ENCODE results near the gene RPRM.

RPRM gene

GRCh38 chr2:153477636-153478288 lies 800 bp downstream of the RPRM start:
- TF ChIP-seq, protein P1, sequence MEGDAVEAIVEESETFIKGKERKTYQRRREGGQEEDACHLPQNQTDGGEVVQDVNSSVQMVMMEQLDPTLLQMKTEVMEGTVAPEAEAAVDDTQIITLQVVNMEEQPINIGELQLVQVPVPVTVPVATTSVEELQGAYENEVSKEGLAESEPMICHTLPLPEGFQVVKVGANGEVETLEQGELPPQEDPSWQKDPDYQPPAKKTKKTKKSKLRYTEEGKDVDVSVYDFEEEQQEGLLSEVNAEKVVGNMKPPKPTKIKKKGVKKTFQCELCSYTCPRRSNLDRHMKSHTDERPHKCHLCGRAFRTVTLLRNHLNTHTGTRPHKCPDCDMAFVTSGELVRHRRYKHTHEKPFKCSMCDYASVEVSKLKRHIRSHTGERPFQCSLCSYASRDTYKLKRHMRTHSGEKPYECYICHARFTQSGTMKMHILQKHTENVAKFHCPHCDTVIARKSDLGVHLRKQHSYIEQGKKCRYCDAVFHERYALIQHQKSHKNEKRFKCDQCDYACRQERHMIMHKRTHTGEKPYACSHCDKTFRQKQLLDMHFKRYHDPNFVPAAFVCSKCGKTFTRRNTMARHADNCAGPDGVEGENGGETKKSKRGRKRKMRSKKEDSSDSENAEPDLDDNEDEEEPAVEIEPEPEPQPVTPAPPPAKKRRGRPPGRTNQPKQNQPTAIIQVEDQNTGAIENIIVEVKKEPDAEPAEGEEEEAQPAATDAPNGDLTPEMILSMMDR (IDR thresholded peaks at IDR 0.05; ENCODE audit: low read depth, low read length) = no peak
- H3K4me3 ChIP-seq (ENCODE audit: low read depth, low read length) = peak overlapping the region; percentile 46
- H3K27me3 ChIP-seq (ENCODE audit: insufficient read depth, low read depth, severe bottlenecking) = peaks cover 43% of the 10 kb centered on the region
- no peak overlapping the region for H3K27ac ChIP-seq
- no peaks in the 10 kb centered on the region for H3K36me3 ChIP-seq
- no peaks in the 10 kb centered on the region for H3K9me3 ChIP-seq (ENCODE audit: severe bottlenecking)
- DNase-seq = no peak

DNA sequence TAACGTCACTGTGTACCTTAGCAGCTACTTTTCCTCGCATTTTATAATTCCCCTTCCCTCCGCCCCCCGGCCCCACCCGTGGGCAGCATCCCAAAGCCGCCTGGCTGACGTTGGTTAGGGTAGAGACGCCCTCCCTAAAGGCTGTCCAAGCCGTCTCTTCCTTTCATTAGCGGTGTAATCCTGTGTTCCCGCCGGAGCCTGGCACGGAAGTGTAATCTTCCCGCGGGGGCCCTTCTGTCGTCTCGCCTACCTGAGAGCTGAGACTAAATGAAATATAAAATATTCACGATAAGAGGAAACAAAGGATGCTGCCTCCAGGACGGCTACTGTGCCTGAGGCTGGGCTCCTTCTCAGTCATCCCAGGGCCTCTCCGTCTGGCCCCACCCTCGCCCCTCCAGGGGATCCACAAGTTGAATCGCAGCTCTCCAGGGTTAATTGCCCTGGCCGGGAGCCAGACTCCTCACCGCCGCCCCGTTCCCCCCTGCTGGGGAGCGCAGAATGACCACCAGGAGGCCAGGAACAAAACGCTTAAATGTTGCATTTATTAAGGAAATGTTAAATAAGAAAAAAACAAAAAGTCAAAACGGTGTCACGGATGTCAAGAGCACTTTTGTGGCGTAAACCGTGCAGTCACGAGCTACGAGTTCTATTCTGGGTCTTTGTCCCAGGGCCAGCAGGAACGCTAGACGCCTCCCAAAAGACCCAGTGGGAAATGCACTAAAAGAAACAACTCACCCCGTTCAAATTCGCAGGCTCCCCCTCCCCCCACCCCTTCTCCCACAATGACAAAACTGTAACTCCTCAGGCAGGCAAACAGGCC lies 1.5 kb downstream of the RPRM start:
- Histone ChIP-seq H3K9me3 (ENCODE audit: severe bottlenecking) (no peaks in the 10 kb centered on the region), H3K27me3 (ENCODE audit: insufficient read depth, low read depth, severe bottlenecking) (peaks cover 43% of the 10 kb centered on the region), H3K36me3 (no peaks in the 10 kb centered on the region), H3K27ac (no peak overlapping the region), H3K4me3 (ENCODE audit: low read depth, low read length) (peak overlapping the region; percentile 46)
- DNase-seq = peak; percentile 36
- TF ChIP-seq, protein P1 (IDR thresholded peaks at IDR 0.05; ENCODE audit: low read depth, low read length) = no peak

DNA sequence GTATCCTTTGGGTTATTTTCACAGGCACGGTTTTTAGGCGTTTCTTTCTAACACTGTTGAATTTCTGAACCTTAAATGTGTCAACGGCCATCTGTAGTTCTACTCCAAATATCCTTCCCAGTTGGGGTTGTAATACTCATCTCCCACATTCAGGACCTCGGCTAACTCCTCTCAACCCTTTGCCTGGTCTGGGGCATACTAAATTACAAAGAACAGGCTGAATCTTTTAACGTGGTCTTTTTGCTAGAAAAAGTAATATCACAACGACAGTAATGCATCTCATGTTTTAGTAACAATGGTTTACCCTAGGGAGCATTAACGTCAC lies 2.1 kb downstream of the RPRM start:
- no peak for DNase-seq
- no peaks in the 10 kb centered on the region for H3K9me3 ChIP-seq (ENCODE audit: severe bottlenecking)
- H3K4me3 ChIP-seq (ENCODE audit: low read depth, low read length) = peak overlapping the region; percentile 46; the same call in 1 of the 2 replicates
- no peak overlapping the region for H3K27ac ChIP-seq
- TF ChIP-seq, protein P1 (IDR thresholded peaks at IDR 0.05; ENCODE audit: low read depth, low read length) = no peak
- H3K27me3 ChIP-seq (ENCODE audit: insufficient read depth, low read depth, severe bottlenecking) = peaks cover 43% of the 10 kb centered on the region
- H3K36me3 ChIP-seq = no peaks in the 10 kb centered on the region

DNA sequence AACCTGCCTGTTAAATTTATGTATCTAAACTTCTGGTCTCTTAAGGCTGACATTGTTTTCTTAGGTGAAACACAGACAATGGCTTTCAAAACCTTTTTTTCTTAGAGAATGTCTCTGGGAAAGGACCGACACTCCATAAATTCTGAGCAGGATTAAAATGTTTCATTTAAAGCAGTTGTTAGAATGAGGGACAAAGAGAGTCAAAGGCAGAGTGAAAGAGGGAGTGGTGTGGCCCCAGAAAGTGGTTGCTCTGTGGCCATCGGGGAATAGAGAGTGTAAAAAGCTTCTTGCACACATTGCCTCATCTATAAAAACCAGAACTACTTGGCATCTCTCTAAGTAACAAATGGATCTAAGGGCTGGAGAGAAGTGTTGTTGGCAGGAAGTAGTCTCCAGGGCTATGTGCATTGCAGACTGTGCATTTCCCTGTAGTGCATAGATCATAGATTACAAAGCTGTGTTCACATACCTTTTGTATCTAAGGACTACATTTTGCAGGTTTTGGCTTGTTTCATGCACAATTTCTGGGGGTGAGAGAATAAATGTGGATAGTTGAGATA lies 3.6 kb downstream of the RPRM start:
- Histone ChIP-seq H3K27me3 (ENCODE audit: insufficient read depth, low read depth, severe bottlenecking) (peaks cover 43% of the 10 kb centered on the region), H3K4me3 (ENCODE audit: low read depth, low read length) (no peak overlapping the region), H3K36me3 (no peaks in the 10 kb centered on the region), H3K27ac (0 out of 2 replicates have a peak overlapping the region, but pooled peaks have one; percentile 8), H3K9me3 (ENCODE audit: severe bottlenecking) (no peaks in the 10 kb centered on the region)
- DNase-seq = no peak
- TF ChIP-seq, protein P1 (IDR thresholded peaks at IDR 0.05; ENCODE audit: low read depth, low read length) = no peak

DNA sequence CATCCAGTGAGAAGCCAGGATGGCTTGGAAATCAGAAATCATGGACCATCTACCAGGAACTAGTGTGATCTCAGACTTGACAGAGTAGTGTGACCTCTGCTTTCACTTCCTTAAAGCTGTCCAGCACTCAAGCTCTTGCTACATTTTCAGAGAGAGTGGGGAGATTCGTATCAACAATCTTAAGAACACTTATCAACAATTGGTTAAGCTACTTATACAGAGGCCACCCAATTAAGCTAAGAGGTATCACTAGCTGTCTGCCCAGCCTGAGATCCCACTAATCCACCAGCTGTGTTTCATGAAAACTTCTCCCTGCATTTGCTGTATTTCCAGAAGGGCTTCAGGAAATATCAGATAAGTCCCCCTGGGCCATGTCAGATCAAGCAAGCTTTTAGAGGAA lies 4.2 kb downstream of the RPRM start:
- Histone ChIP-seq H3K9me3 (ENCODE audit: severe bottlenecking) (no peaks in the 10 kb centered on the region), H3K27me3 (ENCODE audit: insufficient read depth, low read depth, severe bottlenecking) (peaks cover 43% of the 10 kb centered on the region), H3K4me3 (ENCODE audit: low read depth, low read length) (no peak overlapping the region), H3K27ac (no peak overlapping the region), H3K36me3 (no peaks in the 10 kb centered on the region)
- TF ChIP-seq, protein P1 (IDR thresholded peaks at IDR 0.05; ENCODE audit: low read depth, low read length) = no peak
- peak; percentile 77 for DNase-seq

All from WERI-Rb-1 (cell line).